ENCODE data around the gene RANBP17.

DNA sequence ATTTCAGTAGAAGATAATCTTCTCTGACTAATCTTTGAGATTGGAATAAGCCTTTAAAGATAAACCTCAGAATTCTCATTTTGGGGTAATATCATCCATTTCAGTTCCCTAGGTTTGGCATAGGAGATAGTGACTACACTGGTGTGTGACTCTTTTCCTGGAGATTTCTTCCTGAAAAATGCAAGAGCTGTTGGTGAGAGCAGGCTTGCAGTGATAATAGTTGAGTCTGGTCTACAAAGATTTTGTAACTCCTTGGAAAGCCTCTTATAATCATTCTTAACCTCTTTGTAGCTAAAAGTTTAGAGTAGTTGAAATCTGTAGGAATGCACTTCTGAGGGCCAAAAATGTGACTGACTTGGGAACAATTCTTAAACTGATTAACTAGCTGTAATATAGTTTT, 23.4 kb downstream of the RANBP17 start:
- TF ChIP-seq FOXM1 (IDR thresholded peaks at IDR 0.05; ENCODE audit: borderline replicate concordance): no peak
- no peak for TF ChIP-seq SUZ12 (IDR thresholded peaks at IDR 0.05)
- TF ChIP-seq FOXK2 (IDR thresholded peaks at IDR 0.05): no peak
- no peak for TF ChIP-seq HDGF (IDR thresholded peaks at IDR 0.05; ENCODE audit: borderline replicate concordance)
- TF ChIP-seq TARDBP (IDR thresholded peaks at IDR 0.05): no peak
- TF ChIP-seq ARNT (IDR thresholded peaks at IDR 0.05): no peak
- no peak for TF ChIP-seq SP1 (IDR thresholded peaks at IDR 0.05)
- TF ChIP-seq NFRKB (IDR thresholded peaks at IDR 0.05): no peak
- no peak for TF ChIP-seq ZNF384 (IDR thresholded peaks at IDR 0.05)
- no peak for TF ChIP-seq CTBP1 (IDR thresholded peaks at IDR 0.05; ENCODE audit: borderline replicate concordance)
- no peak for TF ChIP-seq FOXA1 (IDR thresholded peaks at IDR 0.05)
- no peak for TF ChIP-seq ELF4 (IDR thresholded peaks at IDR 0.05)
- TF ChIP-seq L3MBTL2 (conservative IDR thresholded peaks at IDR 0.05): no peak
- TF ChIP-seq, protein P1, sequence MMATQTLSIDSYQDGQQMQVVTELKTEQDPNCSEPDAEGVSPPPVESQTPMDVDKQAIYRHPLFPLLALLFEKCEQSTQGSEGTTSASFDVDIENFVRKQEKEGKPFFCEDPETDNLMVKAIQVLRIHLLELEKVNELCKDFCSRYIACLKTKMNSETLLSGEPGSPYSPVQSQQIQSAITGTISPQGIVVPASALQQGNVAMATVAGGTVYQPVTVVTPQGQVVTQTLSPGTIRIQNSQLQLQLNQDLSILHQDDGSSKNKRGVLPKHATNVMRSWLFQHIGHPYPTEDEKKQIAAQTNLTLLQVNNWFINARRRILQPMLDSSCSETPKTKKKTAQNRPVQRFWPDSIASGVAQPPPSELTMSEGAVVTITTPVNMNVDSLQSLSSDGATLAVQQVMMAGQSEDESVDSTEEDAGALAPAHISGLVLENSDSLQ (IDR thresholded peaks at IDR 0.05): no peak

All from HEK293T (cell line).